Measurements from ENCODE around the gene TBC1D14. TPM values are rescaled to one million over a fixed set of nuclear protein-coding genes. Genes with fewer than 3 reads are reported as not detected.

Gene TBC1D14
- total and polyA plus RNA-seq, 2 of the 8 experiments (the other 6 are each of a cell fraction or from before 2014, with no cell fraction given), result 45.6 to 48.2 TPM

- H2BK20ac ChIP-seq (ENCODE audit: low read length), result no peak overlapping the region
- no peak overlapping the region for H3K27ac ChIP-seq (ENCODE audit: low read depth, low read length)
- H2BK15ac ChIP-seq (ENCODE audit: low read length), result no peak overlapping the region
- ChIA-PET POLR2A (ENCODE audit: partially characterized antibody) (interaction anchor here (0.9 to 2.2 kb wide), 3 partner anchors 11 to 88 kb away, joined by 3 to 6 read pairs (median 3); partner anchors contain the start of gene GRPEL1), CTCF (ENCODE audit: partially characterized antibody) (interaction anchor here (0.6 to 2.7 kb wide), 13 partner anchors 9 to 170 kb away, joined by 3 to 16 read pairs (median 4); partner anchors contain the start of gene TBC1D14)
- H2BK12ac ChIP-seq (ENCODE audit: low read depth, low read length), result no peak overlapping the region
- H3K56ac ChIP-seq (replicated peaks; ENCODE audit: insufficient read length, low read depth, low read length), result no peak overlapping the region
- no peak overlapping the region for H4K5ac ChIP-seq (ENCODE audit: insufficient read length, low read depth, low read length)
- H3K4me1 ChIP-seq (replicated peaks in 1 of 4; ENCODE audit: control insufficient read depth in 3 of 4, insufficient read depth in 4 of 4, low read length in 3 of 4), result no peaks in the 10 kb centered on the region; a peak in 1 of 7 replicates
- H2AK5ac ChIP-seq (ENCODE audit: low read depth, low read length), result no peak overlapping the region
- H3K79me2 ChIP-seq (ENCODE audit: control insufficient read depth in 1 of 2, insufficient read depth in 2 of 2, low read length in 2 of 2), result no peaks in the 10 kb centered on the region; a peak in 1 of 4 replicates
- peaks cover 5 to 39% (median 28%) of the 10 kb centered on the region in 4 experiments for H3K36me3 ChIP-seq (ENCODE audit: control insufficient read depth in 2 of 4, insufficient read depth in 4 of 4, low read length in 3 of 4)
- FAIRE-seq, result no peak
- peaks cover 6 to 18% of the 10 kb centered on the region in 2 experiments for H4K20me1 ChIP-seq (replicated peaks in 1 of 2; ENCODE audit: control insufficient read depth in 1 of 2, insufficient read depth in 2 of 2, low read length in 2 of 2)
- no peak overlapping the region for H3K18ac ChIP-seq (ENCODE audit: extremely low read depth, low read length)
- H2BK120ac ChIP-seq (replicated peaks; ENCODE audit: low read depth, low read length), result no peak overlapping the region
- H2AFZ ChIP-seq (ENCODE audit: low read length), result no peak overlapping the region
- H3K9ac ChIP-seq (replicated peaks in 1 of 4; ENCODE audit: extremely low read depth in 1 of 4, low read depth in 3 of 4, low read length in 3 of 4), result no peak overlapping the region
- no peaks in the 10 kb centered on the region for H3K27me3 ChIP-seq (replicated peaks in 1 of 4; ENCODE audit: control insufficient read depth in 3 of 4, extremely low read depth in 1 of 4, insufficient read depth in 3 of 4, low read length in 3 of 4)
- no peaks in the 10 kb centered on the region for H3K23me2 ChIP-seq (ENCODE audit: low read depth, low read length)
- no peak overlapping the region for H3K14ac ChIP-seq (ENCODE audit: insufficient read length)
- TF ChIP-seq KDM4A (IDR thresholded peaks at IDR 0.05; ENCODE audit: low read depth, low read length, severe bottlenecking) (no peak), MAFK (IDR thresholded peaks at IDR 0.05; ENCODE audit: low read depth, low read length) (peak; percentile 88)
- DNase-seq (ENCODE audit: low read depth in 1 of 2, low spot score in 2 of 2), result no peak
- H3K4me2 ChIP-seq (ENCODE audit: insufficient read depth in 1 of 2, low read depth in 2 of 2, low read length in 2 of 2), result no peak overlapping the region
- 91% methylated on average over 6 of the region's 6 CpGs; no CpG with 5 or more reads in 1 of the 2 experiments for WGBS, 2 experiments (ENCODE audit: extremely low coverage in 1 of 2, insufficient coverage in 1 of 2, insufficient read length in 1 of 2, insufficient replicate concordance in 2 of 2, low coverage in 1 of 2, low lambda C conversion rate in 2 of 2, missing lambda C conversion rate in 1 of 2)
- no peak overlapping the region for H3K4ac ChIP-seq (replicated peaks; ENCODE audit: insufficient read length, low read depth, low read length)
- no peak overlapping the region for H3K23ac ChIP-seq (ENCODE audit: insufficient read length)
- H4K91ac ChIP-seq (replicated peaks; ENCODE audit: insufficient read length, low read length), result no peak overlapping the region
- no peaks in the 10 kb centered on the region for H3K9me3 ChIP-seq (ENCODE audit: insufficient read depth in 2 of 2, low read depth in 1 of 2, low read length in 1 of 2)
- no peak overlapping the region for H3K4me3 ChIP-seq (ENCODE audit: extremely low read depth in 1 of 4, insufficient read depth in 2 of 4, low read depth in 3 of 4, low read length in 4 of 4)
- H4K8ac ChIP-seq (ENCODE audit: extremely low read depth, insufficient read depth, low read length), result no peak overlapping the region
- H3K79me1 ChIP-seq (ENCODE audit: low read depth, low read length), result peaks cover 4% of the 10 kb centered on the region
- no peak overlapping the region for H2BK5ac ChIP-seq (ENCODE audit: low read depth, low read length)
These were observed 107.9 kb downstream of the TBC1D14 start for GRCh38 chr4:7017446-7018048.
